WTC11 (cell line): Measurements from ENCODE around the gene MAP1S. TPM values are rescaled to one million over a fixed set of nuclear protein-coding genes. Genes with fewer than 3 reads are reported as not detected.

Experiments
- ATAC-seq: fragments of 200-7000 bp; cut with Tn5 transposase; 2 replicates; pipeline ENCODE4 v1.10.0; 2021; ENCODE audit warnings: mild to moderate bottlenecking, moderate library complexity
- CTCF ChIA-PET: fragments of 300-600 bp; sonication (Branson Sonifier 250); formaldehyde crosslinking; loops from one replicate; lab custom pipeline; 2021; ENCODE audit warnings: antibody characterized with exemption; lab: Charles Lee
- POLR2A ChIA-PET: fragments of 350-600 bp; sonication (Branson Sonifier 250); formaldehyde crosslinking; loops from one replicate; lab custom pipeline; 2021; ENCODE audit warnings: antibody characterized with exemption; lab: Charles Lee
- DNase-seq: peaks from one replicate; pipeline ENCODE4 v3.0.0; 2021; ENCODE audit warnings: low spot score
- H3K27ac Mint-ChIP-seq: 2 replicates; pipeline ENCODE4 v1.8.0; 2021; ENCODE audit warnings: mixed read lengths
- H3K27me3 Mint-ChIP-seq: 2 replicates; pipeline ENCODE4 v1.8.0; 2021; ENCODE audit warnings: low read depth, mild to moderate bottlenecking, moderate library complexity, mixed read lengths
- H3K36me3 Mint-ChIP-seq: 2 replicates; pipeline ENCODE4 v1.8.0; 2021; ENCODE audit warnings: mixed read lengths
- H3K4me1 Mint-ChIP-seq: 2 replicates; pipeline ENCODE4 v1.8.0; 2022; ENCODE audit warnings: mixed read lengths
- H3K4me3 Mint-ChIP-seq: 2 replicates; pipeline ENCODE4 v1.8.0; 2021; ENCODE audit warnings: mild to moderate bottlenecking, moderate library complexity, mixed read lengths
- H3K9me3 Mint-ChIP-seq: 2 replicates; pipeline ENCODE4 v1.8.0; 2021; ENCODE audit warnings: mixed read lengths
- ATF1 ChIP-seq: sonication (generic); formaldehyde crosslinking; IDR thresholded peaks from 2 replicates; pipeline ENCODE4 v1.8.1; 2023; ENCODE audit warnings: mild to moderate bottlenecking, moderate library complexity, missing genetic modification reagents
- ATF6 ChIP-seq: sonication (generic); formaldehyde crosslinking; IDR thresholded peaks from 2 replicates; pipeline ENCODE4 v1.8.1; 2023; ENCODE audit warnings: mild to moderate bottlenecking, missing genetic modification reagents
- CDX4 ChIP-seq: fragments of 250-450 bp; sonication (Bioruptor Pico); IDR thresholded peaks from 2 replicates; pipeline ENCODE4 v1.9.0; 2021; ENCODE audit warnings: moderate library complexity, mild to moderate bottlenecking, inconsistent platforms, borderline replicate concordance
- CREM ChIP-seq: sonication (generic); formaldehyde crosslinking; IDR thresholded peaks from 2 replicates; pipeline ENCODE4 v1.8.1; 2022; ENCODE audit warnings: mild to moderate bottlenecking, missing genetic modification reagents, moderate library complexity
- ELF4 ChIP-seq: sonication (generic); formaldehyde crosslinking; IDR thresholded peaks from 2 replicates; pipeline ENCODE4 v1.8.1; 2022; ENCODE audit warnings: low read depth, mild to moderate bottlenecking, moderate library complexity, missing genetic modification reagents
- ESRRA ChIP-seq: sonication (generic); formaldehyde crosslinking; IDR thresholded peaks from 2 replicates; pipeline ENCODE4 v1.8.1; 2022; ENCODE audit warnings: mild to moderate bottlenecking, missing genetic modification reagents, borderline replicate concordance
- GRHL2 ChIP-seq: fragments of 250-450 bp; sonication (Bioruptor Pico); IDR thresholded peaks from 2 replicates; pipeline ENCODE4 v1.8.0; 2022; ENCODE audit warnings: mild to moderate bottlenecking, moderate library complexity; ENCODE audit not compliant: insufficient replicate concordance, severe bottlenecking
- GTF2I ChIP-seq: fragments of 250-450 bp; sonication (Bioruptor Pico); conservative IDR thresholded peaks from 2 replicates; pipeline ENCODE4 v1.4.0; 2021; ENCODE audit warnings: mild to moderate bottlenecking
- JUN ChIP-seq: sonication (generic); formaldehyde crosslinking; IDR thresholded peaks from 2 replicates; pipeline ENCODE4 v1.8.0; 2023; ENCODE audit warnings: mild to moderate bottlenecking, missing genetic modification reagents
- MLX ChIP-seq: sonication (generic); formaldehyde crosslinking; IDR thresholded peaks from 2 replicates; pipeline ENCODE4 v1.8.1; 2023; ENCODE audit warnings: mild to moderate bottlenecking, missing genetic modification reagents, moderate library complexity
- MXD4 ChIP-seq: fragments of 250-450 bp; sonication (Bioruptor Pico); IDR thresholded peaks from 2 replicates; pipeline ENCODE4 v1.8.0; 2021; ENCODE audit warnings: mild to moderate bottlenecking, moderate library complexity, borderline replicate concordance
- MYBL2 ChIP-seq: sonication (generic); formaldehyde crosslinking; IDR thresholded peaks from 2 replicates; pipeline ENCODE4 v1.8.1; 2023; ENCODE audit warnings: mild to moderate bottlenecking, moderate library complexity, missing genetic modification reagents
- NFYB ChIP-seq: sonication (generic); formaldehyde crosslinking; conservative IDR thresholded peaks from 2 replicates; pipeline ENCODE4 v1.8.0; 2022; ENCODE audit warnings: low read depth, missing genetic modification reagents
- RELA ChIP-seq: sonication (generic); formaldehyde crosslinking; IDR thresholded peaks from 2 replicates; pipeline ENCODE4 v1.8.1; 2022; ENCODE audit warnings: missing genetic modification reagents, mild to moderate bottlenecking, borderline replicate concordance
- SMAD3 ChIP-seq: sonication (generic); formaldehyde crosslinking; IDR thresholded peaks from 2 replicates; pipeline ENCODE4 v1.8.0; 2022; ENCODE audit warnings: missing genetic modification reagents, mild to moderate bottlenecking, borderline replicate concordance
- SP1 ChIP-seq: sonication (generic); formaldehyde crosslinking; conservative IDR thresholded peaks from 2 replicates; pipeline ENCODE4 v1.8.1; 2022; ENCODE audit warnings: missing genetic modification reagents
- TEAD4 ChIP-seq: sonication (generic); formaldehyde crosslinking; IDR thresholded peaks from 2 replicates; pipeline ENCODE4 v1.8.0; 2022; ENCODE audit warnings: mild to moderate bottlenecking, missing genetic modification reagents
- USF1 ChIP-seq: sonication (generic); formaldehyde crosslinking; IDR thresholded peaks from 2 replicates; pipeline ENCODE4 v1.8.0; 2022; ENCODE audit warnings: mild to moderate bottlenecking, missing genetic modification reagents
- USF2 ChIP-seq: sonication (generic); formaldehyde crosslinking; IDR thresholded peaks from 2 replicates; pipeline ENCODE4 v1.8.1; 2023; ENCODE audit warnings: mild to moderate bottlenecking, missing genetic modification reagents, moderate library complexity
- ZBTB21 ChIP-seq: sonication (generic); formaldehyde crosslinking; IDR thresholded peaks from 2 replicates; pipeline ENCODE4 v1.8.1; 2023; ENCODE audit warnings: mild to moderate bottlenecking, missing genetic modification reagents, borderline replicate concordance
- ZMAT4 ChIP-seq: fragments of 250-450 bp; sonication (Bioruptor Pico); IDR thresholded peaks from 2 replicates; pipeline ENCODE4 v1.9.0; 2021; ENCODE audit warnings: mild to moderate bottlenecking
- ZNF232 ChIP-seq: sonication (generic); formaldehyde crosslinking; IDR thresholded peaks from 2 replicates; pipeline ENCODE4 v1.8.0; 2022; ENCODE audit warnings: mild to moderate bottlenecking, missing genetic modification reagents
- ZNF263 ChIP-seq: sonication (generic); formaldehyde crosslinking; IDR thresholded peaks from 2 replicates; pipeline ENCODE4 v1.8.1; 2022; ENCODE audit warnings: low read depth, mild to moderate bottlenecking, moderate library complexity, missing genetic modification reagents
- ZNF281 ChIP-seq: sonication (generic); formaldehyde crosslinking; IDR thresholded peaks from 2 replicates; pipeline ENCODE4 v1.8.0; 2023; ENCODE audit warnings: mild to moderate bottlenecking, missing genetic modification reagents
- ZNF396 ChIP-seq: fragments of 250-450 bp; sonication (Bioruptor Pico); IDR thresholded peaks from 2 replicates; pipeline ENCODE4 v1.8.0; 2021; ENCODE audit warnings: mild to moderate bottlenecking, moderate library complexity, borderline replicate concordance
- total RNA-seq: library from RNA; stranded (reverse); gene quantifications from 3 replicates; pipeline ENCODE4 v1.2.3, GENCODE V29; 2021

MAP1S gene
- total RNA-seq, 1 experiment from 2014 or later, result 120 TPM

GRCh38 chr19:17671906-17672305, 47.4 kb upstream of the MAP1S start:
- DNase-seq, result peak; percentile 63
- Mint-ChIP-seq H3K36me3 (peaks cover 22% of the 10 kb centered on the region), H3K9me3 (peaks cover 6% of the 10 kb centered on the region), H3K4me3 (no peak overlapping the region), H3K27ac (no peak overlapping the region), H3K4me1 (peaks cover 6% of the 10 kb centered on the region), H3K27me3 (no peaks in the 10 kb centered on the region)
- ChIA-PET POLR2A (no interaction called here), CTCF (interaction anchor here (0.9 kb wide), 1 partner anchor 17 kb away, joined by 3 read pairs; no protein-coding TSS in a partner anchor)
- TF ChIP-seq USF2 (peak; percentile 95), ELF4 (CRISPR knock-in tag) (no peak), ZNF281 (CRISPR knock-in tag) (peak; percentile 89; the same call in 1 of the 2 replicates), ATF1 (CRISPR knock-in tag) (no peak), JUN (no peak), TEAD4 (CRISPR knock-in tag) (no peak), GTF2I (CRISPR knock-in tag) (peak; percentile 99), SP1 (CRISPR knock-in tag) (no peak), USF1 (CRISPR knock-in tag) (peak; percentile 95), GRHL2 (CRISPR knock-in tag) (no peak), NFYB (CRISPR knock-in tag) (peak; percentile 92), MXD4 (CRISPR knock-in tag) (no peak)
- peak; percentile 92 for ATAC-seq

GRCh38 chr19:17673937-17674799, 45.1 kb upstream of the MAP1S start:
- ChIA-PET CTCF (interaction anchor here (1.1 kb wide), 1 partner anchor 92 kb away, joined by 3 read pairs; no protein-coding TSS in a partner anchor), POLR2A (no interaction called here)
- ATAC-seq (no peak), DNase-seq (no peak)
- Mint-ChIP-seq H3K9me3 (peaks cover 6% of the 10 kb centered on the region), H3K4me1 (peaks cover 23% of the 10 kb centered on the region), H3K4me3 (no peak overlapping the region), H3K27ac (no peak overlapping the region), H3K36me3 (peaks cover 13% of the 10 kb centered on the region), H3K27me3 (no peaks in the 10 kb centered on the region)
- TF ChIP-seq SMAD3 (no peak), MLX (no peak), ZNF263 (CRISPR knock-in tag) (no peak), RELA (CRISPR knock-in tag) (no peak), CREM (CRISPR knock-in tag) (no peak), ZNF396 (CRISPR knock-in tag) (no peak), ZBTB21 (CRISPR knock-in tag) (no peak), CDX4 (CRISPR knock-in tag) (no peak), ZNF232 (CRISPR knock-in tag) (no peak), ESRRA (no peak), ZMAT4 (CRISPR knock-in tag) (no peak), MYBL2 (CRISPR knock-in tag) (no peak), ATF6 (CRISPR knock-in tag) (no peak)
